ENCODE data around the gene APOO.

Gene APOO

GRCh38 chrX:23826216-23826615 is 81.5 kb downstream of the APOO start:
- Mint-ChIP-seq H3K4me3 (no peak overlapping the region), H3K4me1 (peaks cover 20% of the 10 kb centered on the region), H3K36me3 (ENCODE audit: low read depth) (peaks cover 7% of the 10 kb centered on the region), H3K9me3 (no peaks in the 10 kb centered on the region), H3K27ac (peak overlapping the region; percentile 71), H3K27me3 (ENCODE audit: low read depth, poor library complexity) (no peaks in the 10 kb centered on the region)
- no peak for TF ChIP-seq CTCF (IDR thresholded peaks at IDR 0.05)
- no peak for DNase-seq

- Mint-ChIP-seq H3K9me3 (no peaks in the 10 kb centered on the region), H3K4me3 (no peak overlapping the region), H3K36me3 (ENCODE audit: low read depth) (peaks cover 7% of the 10 kb centered on the region), H3K27me3 (ENCODE audit: low read depth, poor library complexity) (no peaks in the 10 kb centered on the region), H3K4me1 (peaks cover 20% of the 10 kb centered on the region), H3K27ac (peak overlapping the region; percentile 71)
- DNase-seq, result no peak
- TF ChIP-seq CTCF (IDR thresholded peaks at IDR 0.05), result no peak
Measured at GRCh38 chrX:23825675-23826074, 82.1 kb downstream of the APOO start.

GRCh38 chrX:23822841-23823240 is 84.9 kb downstream of the APOO start:
- H3K9me3 Mint-ChIP-seq, result no peaks in the 10 kb centered on the region
- TF ChIP-seq CTCF (IDR thresholded peaks at IDR 0.05), result no peak
- peaks cover 7% of the 10 kb centered on the region for H3K36me3 Mint-ChIP-seq (ENCODE audit: low read depth)
- peak overlapping the region; percentile 51 for H3K27ac Mint-ChIP-seq
- peaks cover 3% of the 10 kb centered on the region for H3K27me3 Mint-ChIP-seq (ENCODE audit: low read depth, poor library complexity)
- no peak for DNase-seq
- H3K4me3 Mint-ChIP-seq, result no peak overlapping the region
- H3K4me1 Mint-ChIP-seq, result peaks cover 31% of the 10 kb centered on the region

GRCh38 chrX:23822397-23822796 is 85.3 kb downstream of the APOO start:
- Mint-ChIP-seq H3K27ac (peak overlapping the region; percentile 90), H3K4me3 (no peak overlapping the region), H3K9me3 (no peaks in the 10 kb centered on the region), H3K36me3 (ENCODE audit: low read depth) (peaks cover 7% of the 10 kb centered on the region), H3K27me3 (ENCODE audit: low read depth, poor library complexity) (peaks cover 3% of the 10 kb centered on the region), H3K4me1 (peaks cover 33% of the 10 kb centered on the region)
- DNase-seq, result no peak
- TF ChIP-seq CTCF (IDR thresholded peaks at IDR 0.05), result no peak

- peaks cover 38% of the 10 kb centered on the region for H3K4me1 Mint-ChIP-seq
- H3K27ac Mint-ChIP-seq, result peak overlapping the region; percentile 90
- no peaks in the 10 kb centered on the region for H3K9me3 Mint-ChIP-seq
- TF ChIP-seq CTCF (IDR thresholded peaks at IDR 0.05), result no peak
- H3K36me3 Mint-ChIP-seq (ENCODE audit: low read depth), result peaks cover 7% of the 10 kb centered on the region
- H3K4me3 Mint-ChIP-seq, result no peak overlapping the region
- H3K27me3 Mint-ChIP-seq (ENCODE audit: low read depth, poor library complexity), result peaks cover 3% of the 10 kb centered on the region
- DNase-seq, result no peak
Measured at GRCh38 chrX:23821847-23822246, 85.9 kb downstream of the APOO start.

GRCh38 chrX:23820235-23820782 is 87.4 kb downstream of the APOO start:
- Mint-ChIP-seq H3K36me3 (ENCODE audit: low read depth) (no peaks in the 10 kb centered on the region), H3K4me1 (peaks cover 39% of the 10 kb centered on the region), H3K9me3 (no peaks in the 10 kb centered on the region), H3K27me3 (ENCODE audit: low read depth, poor library complexity) (peaks cover 3% of the 10 kb centered on the region), H3K4me3 (no peak overlapping the region), H3K27ac (no peak overlapping the region)
- DNase-seq, result no peak
- TF ChIP-seq CTCF (IDR thresholded peaks at IDR 0.05), result no peak

Measured in nephron progenitor cell (in vitro differentiated cells).